SU-DHL-6 (cell line): ENCODE measurements around the gene TREX2.

ENCODE experiments used
- H2AFZ ChIP-seq: fragments of 200-600 bp; sonication (generic); 2 replicates; pipeline ENCODE4 v1.6.1; 2014; ENCODE audit warnings: low read depth, mild to moderate bottlenecking, moderate library complexity, mixed read lengths, antibody characterized with exemption, low read length; ENCODE audit not compliant: severe bottlenecking
- H3F3A ChIP-seq: fragments of 200-600 bp; shearing (Covaris generic); 2 replicates; pipeline ENCODE4 v1.6.0; 2016; ENCODE audit warnings: antibody characterized with exemption, mild to moderate bottlenecking; ENCODE audit not compliant: insufficient read depth
- H3K27ac ChIP-seq: fragments of 200-600 bp; sonication (generic); 2 replicates; pipeline ENCODE4 v1.5.1; 2016; ENCODE audit warnings: low read depth, mild to moderate bottlenecking, low read length, moderate library complexity, mixed read lengths
- H3K27me3 ChIP-seq: fragments of 200-600 bp; sonication (generic), shearing (Covaris generic); 2 replicates; pipeline ENCODE4 v1.6.0; 2014; ENCODE audit warnings: mild to moderate bottlenecking, low read length
- H3K36me3 ChIP-seq: fragments of 200-600 bp; sonication (generic); 2 replicates; pipeline ENCODE4 v1.6.1; 2014; ENCODE audit warnings: mild to moderate bottlenecking, low read length, mixed read lengths
- H3K4me2 ChIP-seq: fragments of 300-600, 200-600 bp; shearing (Covaris generic), sonication (generic); 2 replicates; pipeline ENCODE4 v1.6.0; 2014; ENCODE audit warnings: low read length, low read depth, mild to moderate bottlenecking; ENCODE audit not compliant: poor library complexity, severe bottlenecking
- H3K4me3 ChIP-seq: fragments of 200-600 bp; sonication (generic); 2 replicates; pipeline ENCODE4 v1.5.1; 2014; ENCODE audit warnings: antibody characterized with exemption, low read length, mild to moderate bottlenecking, mixed read lengths; ENCODE audit not compliant: insufficient read depth, poor library complexity, severe bottlenecking
- H3K79me2 ChIP-seq: fragments of 200-600 bp; sonication (generic); 2 replicates; pipeline ENCODE4 v1.6.1; 2014; ENCODE audit warnings: mild to moderate bottlenecking, low read length, moderate library complexity; ENCODE audit not compliant: insufficient read depth
- H3K9ac ChIP-seq: fragments of 200-600 bp; sonication (generic); 2 replicates; pipeline ENCODE4 v1.7.0; 2014; ENCODE audit warnings: mild to moderate bottlenecking, low read length
- H3K9me2 ChIP-seq: fragments of 200-600 bp; sonication (generic); replicated peaks from 2 replicates; pipeline ENCODE4 v1.6.1; 2014; ENCODE audit warnings: low read length; ENCODE audit not compliant: insufficient read depth
- H3K9me3 ChIP-seq: fragments of 200-600 bp; sonication (generic); 2 replicates; pipeline ENCODE4 v1.6.1; 2014; ENCODE audit warnings: low read length, mixed read lengths; ENCODE audit not compliant: insufficient read depth
- H4K20me1 ChIP-seq: fragments of 200-600 bp; sonication (generic); 2 replicates; pipeline ENCODE4 v1.6.1; 2014; ENCODE audit warnings: low read depth, mild to moderate bottlenecking, antibody characterized with exemption, low read length, moderate library complexity, mixed read lengths
- EZH2phosphoT487 ChIP-seq: fragments of 200-600 bp; sonication (generic), shearing (Covaris generic); conservative IDR thresholded peaks from 2 replicates; pipeline ENCODE4 v1.6.1; 2018; ENCODE audit warnings: mild to moderate bottlenecking, antibody characterized with exemption, low read length, moderate library complexity, mixed read lengths
- TF ChIP-seq, protein P1 (sequence below): fragments of 200-600 bp; sonication (generic); IDR thresholded peaks from one replicate; pipeline ENCODE4 v1.5.1; 2017; ENCODE audit warnings: antibody characterized with exemption, mild to moderate bottlenecking, low read length, moderate library complexity; ENCODE audit not compliant: insufficient read depth, poor library complexity, severe bottlenecking

The TREX2 gene

DNA sequence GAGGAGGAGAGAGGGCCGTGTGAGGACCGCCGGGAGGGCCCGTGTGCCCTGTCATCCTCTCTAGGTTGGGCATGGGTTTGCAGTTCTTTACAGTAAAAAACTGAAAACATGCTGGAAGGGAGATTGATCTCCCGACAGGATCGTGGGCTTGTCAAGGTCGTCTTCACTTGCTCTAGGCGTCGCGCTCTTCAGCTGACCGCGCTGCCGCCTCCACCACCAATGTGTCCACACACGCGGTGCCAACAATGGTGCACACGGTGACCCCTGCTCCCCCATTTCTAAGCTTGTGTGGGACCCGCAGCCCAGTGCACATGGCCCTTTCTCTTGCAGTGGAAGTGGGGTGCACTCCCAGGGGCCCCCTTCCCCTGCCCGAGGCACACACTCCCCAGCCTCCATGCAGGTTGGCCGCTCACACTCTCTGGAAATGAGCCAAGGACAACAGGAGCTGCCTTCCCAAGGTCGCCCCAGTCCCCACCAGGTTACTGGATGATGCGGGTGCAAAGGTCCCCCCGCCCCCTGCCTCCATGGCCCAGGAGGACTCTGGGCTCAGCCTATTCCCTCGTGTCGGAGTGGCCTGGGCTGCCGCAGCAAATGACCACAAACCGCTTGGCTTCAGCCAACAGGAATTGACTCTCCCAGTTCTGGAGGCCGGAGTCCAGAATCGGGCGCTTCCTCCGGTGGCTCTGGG lies 36.3 kb downstream of the TREX2 start:
- Histone ChIP-seq H3K4me2 (no peak overlapping the region), H3K79me2 (no peaks in the 10 kb centered on the region), H3K9ac (no peak overlapping the region), H2AFZ (no peak overlapping the region), H3K27ac (no peak overlapping the region), H3K27me3 (no peaks in the 10 kb centered on the region), H3F3A (no peaks in the 10 kb centered on the region), H3K4me3 (no peak overlapping the region), H4K20me1 (no peaks in the 10 kb centered on the region), H3K9me3 (no peaks in the 10 kb centered on the region), H3K9me2 (no peaks in the 10 kb centered on the region), H3K36me3 (no peaks in the 10 kb centered on the region)
- TF ChIP-seq EZH2phosphoT487: no peak

DNA sequence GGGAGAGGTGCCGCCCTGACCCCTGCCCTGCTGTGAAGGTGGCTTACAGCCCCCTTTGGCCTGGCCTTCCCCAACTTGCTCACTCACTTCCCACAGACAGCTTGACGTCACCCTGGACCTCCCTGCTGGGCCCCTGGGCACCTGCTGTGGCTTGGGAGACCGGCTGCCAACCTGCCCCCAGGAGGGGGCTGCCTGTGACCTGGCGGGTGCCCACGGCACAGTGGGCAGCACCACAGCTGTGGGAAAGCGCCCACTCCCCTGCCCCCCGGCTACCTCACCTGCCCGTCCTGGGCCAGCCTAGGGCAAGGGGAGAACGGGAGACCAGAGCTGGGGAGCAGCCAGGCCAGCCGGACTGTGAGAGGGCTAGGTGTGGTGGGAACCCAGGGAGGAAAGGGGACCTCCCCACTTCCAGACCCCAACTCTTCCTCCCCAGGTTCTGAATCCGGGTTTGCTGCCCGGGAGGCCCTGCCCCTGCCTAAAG lies 36.9 kb downstream of the TREX2 start:
- Histone ChIP-seq H3K27ac (no peak overlapping the region), H2AFZ (no peak overlapping the region), H3K4me2 (no peak overlapping the region), H3K36me3 (no peaks in the 10 kb centered on the region), H3K27me3 (no peaks in the 10 kb centered on the region), H3K79me2 (no peaks in the 10 kb centered on the region), H3K9me3 (no peaks in the 10 kb centered on the region), H3K9me2 (no peaks in the 10 kb centered on the region), H3F3A (no peaks in the 10 kb centered on the region), H3K4me3 (no peak overlapping the region), H3K9ac (no peak overlapping the region), H4K20me1 (no peaks in the 10 kb centered on the region)
- TF ChIP-seq, protein P1, sequence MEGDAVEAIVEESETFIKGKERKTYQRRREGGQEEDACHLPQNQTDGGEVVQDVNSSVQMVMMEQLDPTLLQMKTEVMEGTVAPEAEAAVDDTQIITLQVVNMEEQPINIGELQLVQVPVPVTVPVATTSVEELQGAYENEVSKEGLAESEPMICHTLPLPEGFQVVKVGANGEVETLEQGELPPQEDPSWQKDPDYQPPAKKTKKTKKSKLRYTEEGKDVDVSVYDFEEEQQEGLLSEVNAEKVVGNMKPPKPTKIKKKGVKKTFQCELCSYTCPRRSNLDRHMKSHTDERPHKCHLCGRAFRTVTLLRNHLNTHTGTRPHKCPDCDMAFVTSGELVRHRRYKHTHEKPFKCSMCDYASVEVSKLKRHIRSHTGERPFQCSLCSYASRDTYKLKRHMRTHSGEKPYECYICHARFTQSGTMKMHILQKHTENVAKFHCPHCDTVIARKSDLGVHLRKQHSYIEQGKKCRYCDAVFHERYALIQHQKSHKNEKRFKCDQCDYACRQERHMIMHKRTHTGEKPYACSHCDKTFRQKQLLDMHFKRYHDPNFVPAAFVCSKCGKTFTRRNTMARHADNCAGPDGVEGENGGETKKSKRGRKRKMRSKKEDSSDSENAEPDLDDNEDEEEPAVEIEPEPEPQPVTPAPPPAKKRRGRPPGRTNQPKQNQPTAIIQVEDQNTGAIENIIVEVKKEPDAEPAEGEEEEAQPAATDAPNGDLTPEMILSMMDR: no peak
- no peak for TF ChIP-seq EZH2phosphoT487

DNA sequence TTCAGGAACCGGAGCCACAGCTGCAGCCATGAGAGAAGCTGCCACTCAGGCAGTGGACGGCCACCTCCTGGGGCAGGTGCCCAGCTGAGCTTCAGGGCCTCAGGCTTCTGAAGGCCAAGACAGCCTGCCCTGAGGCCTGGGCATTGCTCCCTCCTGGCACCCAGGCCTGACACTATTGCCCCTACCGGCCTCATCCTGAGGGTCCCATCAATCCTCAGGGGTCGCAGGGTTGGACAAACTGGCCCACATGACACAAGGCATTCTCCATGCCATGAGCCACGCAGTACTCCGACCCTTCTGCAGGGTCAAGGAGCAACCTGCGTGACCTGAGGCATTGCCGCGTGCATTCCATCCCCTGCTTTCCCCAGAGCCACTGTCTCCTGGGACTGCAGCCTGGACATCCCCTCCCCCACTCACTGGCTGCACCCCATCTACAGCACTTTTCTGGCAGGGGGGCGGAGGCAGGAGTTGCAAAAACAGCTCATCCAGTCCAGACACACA lies 37.6 kb downstream of the TREX2 start:
- Histone ChIP-seq H2AFZ (no peak overlapping the region), H3K9me3 (no peaks in the 10 kb centered on the region), H3K4me2 (no peak overlapping the region), H3K9ac (no peak overlapping the region), H3K9me2 (no peaks in the 10 kb centered on the region), H4K20me1 (no peaks in the 10 kb centered on the region), H3K27ac (no peak overlapping the region), H3K36me3 (no peaks in the 10 kb centered on the region), H3K79me2 (no peaks in the 10 kb centered on the region), H3F3A (no peaks in the 10 kb centered on the region), H3K4me3 (no peak overlapping the region), H3K27me3 (no peaks in the 10 kb centered on the region)
- no peak for TF ChIP-seq EZH2phosphoT487
- TF ChIP-seq, protein P1: no peak

DNA sequence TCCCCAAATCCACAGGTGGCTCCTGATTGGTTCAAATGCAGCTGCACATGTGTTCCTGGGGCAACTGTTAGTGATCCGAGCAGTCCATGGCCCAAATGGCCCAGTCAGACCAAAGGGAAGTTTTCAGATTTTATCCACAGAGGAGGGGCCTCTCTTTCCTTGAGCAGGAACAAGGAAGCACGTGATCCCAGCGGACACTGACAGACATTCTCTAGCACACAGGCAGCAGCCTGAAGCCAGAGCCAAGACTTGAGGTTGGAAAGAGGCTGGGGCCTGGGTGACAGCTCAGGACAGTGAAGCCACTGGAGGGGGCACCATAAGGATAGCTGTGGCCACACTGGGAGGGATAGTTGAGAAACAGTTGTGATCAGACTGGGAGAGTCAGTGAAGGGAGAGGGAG lies 38.1 kb downstream of the TREX2 start:
- no peaks in the 10 kb centered on the region for H4K20me1 ChIP-seq
- no peak overlapping the region for H3K4me2 ChIP-seq
- no peaks in the 10 kb centered on the region for H3F3A ChIP-seq
- no peaks in the 10 kb centered on the region for H3K9me2 ChIP-seq
- H3K4me3 ChIP-seq: no peak overlapping the region
- H3K9ac ChIP-seq: no peak overlapping the region
- H3K36me3 ChIP-seq: no peaks in the 10 kb centered on the region
- no peaks in the 10 kb centered on the region for H3K9me3 ChIP-seq
- H3K27ac ChIP-seq: no peak overlapping the region
- no peak overlapping the region for H2AFZ ChIP-seq
- H3K27me3 ChIP-seq: no peaks in the 10 kb centered on the region
- H3K79me2 ChIP-seq: no peaks in the 10 kb centered on the region
- TF ChIP-seq EZH2phosphoT487: no peak
- TF ChIP-seq, protein P1: no peak
